HepG2 (cell line): Measurements from ENCODE around the gene IRF6. TPM values are rescaled to one million over a fixed set of nuclear protein-coding genes. Genes with fewer than 3 reads are reported as not detected.

Experiments
- ATAC-seq: fragments of 200-7000 bp; cut with Tn5 transposase; 3 replicates; pipeline ENCODE4 v1.9.1; 2020; ENCODE audit warnings: mild to moderate bottlenecking, moderate library complexity
- BruUV-seq: library from RNA; stranded (reverse); fragments of 400-500 nt; replicated peaks from 2 replicates; lab custom pipeline; 2021; lab: Mats Ljungman, UMichigan
- CTCF ChIA-PET: fragments of 300-600 bp; formaldehyde crosslinking; extraction: SDS; loops from one replicate; lab custom pipeline; 2021; ENCODE audit warnings: low total read pairs, inconsistent platforms, low intra/inter-chr PET ratio; lab: Yijun Ruan, JAX
- POLR2A ChIA-PET: fragments of 350-600 bp; sonication (Branson Sonifier 250); formaldehyde crosslinking; loops from one replicate; lab custom pipeline; 2020; ENCODE audit warnings: antibody characterized with exemption, inconsistent platforms; lab: Yijun Ruan, JAX
- DNase-seq: peaks from one replicate; pipeline ENCODE4 v3.0.0-alpha.2; 2015; ENCODE audit warnings: low spot score
- FAIRE-seq: peaks from 3 replicates; lab custom pipeline; 2011; peaks lifted over from hg19 to GRCh38; lab: Jason Lieb, UNC
- H2AFZ ChIP-seq: one replicate; pipeline ENCODE4 v1.6.1; 2011; ENCODE audit warnings: low read length, inconsistent platforms
- H3K27ac ChIP-seq: fragments of 300-600 bp; 3 replicates; pipeline ENCODE4 v1.8.0; 2011; ENCODE audit warnings: mixed run types, mild to moderate bottlenecking, mixed read lengths, low read length, inconsistent platforms; ENCODE audit not compliant: insufficient read depth; ENCODE audit errors: extremely low read length
- H3K27me3 ChIP-seq, 2 experiments: fragments of 200-600 bp in 1 of 2; 2 replicates in 1 of 2; 3 replicates in 1 of 2; pipeline versions ENCODE4 v1.6.0 to v1.8.0; 2011; ENCODE audit warnings: low read length in 2 of 2, mild to moderate bottlenecking in 2 of 2, moderate library complexity in 2 of 2, inconsistent platforms in 1 of 2; ENCODE audit not compliant: insufficient read depth in 2 of 2, control insufficient read depth in 1 of 2
- H3K36me3 ChIP-seq, 2 experiments: fragments of 200-600 bp in 1 of 2; replicated peaks in 1 of 2; 2 replicates in 1 of 2; 3 replicates in 1 of 2; pipeline versions ENCODE4 v1.5.1 to v1.8.0; 2011; ENCODE audit warnings: low read length in 2 of 2, inconsistent platforms in 1 of 2; ENCODE audit not compliant: insufficient read depth in 2 of 2, control insufficient read depth in 1 of 2
- H3K4me1 ChIP-seq: 2 replicates; pipeline ENCODE4 v1.5.1; 2012; ENCODE audit warnings: low read length, inconsistent platforms; ENCODE audit not compliant: insufficient read depth
- H3K4me2 ChIP-seq: 2 replicates; pipeline ENCODE4 v1.6.0; 2011; ENCODE audit warnings: low read depth, low read length, inconsistent platforms
- H3K4me3 ChIP-seq, 3 experiments: fragments of 200-600 bp in 1 of 3; sonication (generic), shearing (Covaris generic) in 1 of 3; replicated peaks in 1 of 3; 2 replicates each; pipeline ENCODE4 v1.5.1; 2011 to 2016; ENCODE audit warnings: low read length in 3 of 3, inconsistent platforms in 2 of 3, low read depth in 2 of 3, mild to moderate bottlenecking in 2 of 3, control low read depth in 1 of 3, mixed read lengths in 1 of 3; ENCODE audit not compliant: insufficient read depth in 1 of 3
- H3K79me2 ChIP-seq: one replicate; pipeline ENCODE4 v1.6.1; 2011; ENCODE audit warnings: low read length, inconsistent platforms; ENCODE audit not compliant: insufficient read depth
- H3K9ac ChIP-seq: 2 replicates; pipeline ENCODE4 v1.6.0; 2011; ENCODE audit warnings: mild to moderate bottlenecking, low read depth, low read length, inconsistent platforms; ENCODE audit not compliant: insufficient read depth
- H3K9me3 ChIP-seq: 2 replicates; pipeline ENCODE4 v1.5.1; 2012; ENCODE audit warnings: mild to moderate bottlenecking, low read length
- H4K20me1 ChIP-seq: 2 replicates; pipeline ENCODE4 v1.6.0; 2011; ENCODE audit warnings: inconsistent platforms, mild to moderate bottlenecking, low read length, moderate library complexity; ENCODE audit not compliant: insufficient read depth
- ARHGAP35 ChIP-seq: sonication (generic); formaldehyde crosslinking; IDR thresholded peaks from 2 replicates; pipeline ENCODE4 v1.9.0; 2022; ENCODE audit warnings: mild to moderate bottlenecking, inconsistent platforms, moderate library complexity, missing genetic modification reagents, borderline replicate concordance
- CHCHD3 ChIP-seq: sonication (generic); formaldehyde crosslinking; IDR thresholded peaks from 2 replicates; pipeline ENCODE4 v1.8.0; 2022; ENCODE audit warnings: mild to moderate bottlenecking, missing genetic modification reagents, moderate library complexity
- HOXD1 ChIP-seq: sonication (generic); formaldehyde crosslinking; IDR thresholded peaks from 2 replicates; pipeline ENCODE4 v1.5.0; 2020; ENCODE audit warnings: missing genetic modification reagents
- POGK ChIP-seq: sonication (generic); formaldehyde crosslinking; conservative IDR thresholded peaks from 2 replicates; pipeline ENCODE4 v1.8.0; 2022; ENCODE audit warnings: mild to moderate bottlenecking, moderate library complexity, missing genetic modification reagents
- THAP7 ChIP-seq: sonication (generic); formaldehyde crosslinking; IDR thresholded peaks from 2 replicates; pipeline ENCODE4 v1.8.1; 2023; ENCODE audit warnings: mild to moderate bottlenecking, missing genetic modification reagents
- ZBTB40 ChIP-seq, 2 experiments: fragments of 450-650 bp in 1 of 2; sonication (generic) in 1 of 2; formaldehyde crosslinking in 1 of 2; IDR thresholded peaks; 2 replicates each; pipeline versions ENCODE4 v1.6.1 to v1.8.0; 2016 to 2022; ENCODE audit warnings: antibody characterized with exemption in 1 of 2, mild to moderate bottlenecking in 1 of 2, missing genetic modification reagents in 1 of 2
- ZNF468 ChIP-seq: sonication (generic); formaldehyde crosslinking; IDR thresholded peaks from 2 replicates; pipeline ENCODE4 v1.8.0; 2022; ENCODE audit warnings: mild to moderate bottlenecking, moderate library complexity, missing genetic modification reagents
- ZNF703 ChIP-seq: sonication (generic); formaldehyde crosslinking; IDR thresholded peaks from 2 replicates; pipeline ENCODE4 v1.5.1; 2020; ENCODE audit warnings: missing genetic modification reagents, mild to moderate bottlenecking, moderate library complexity, borderline replicate concordance
- WGBS: methylation state at CpG from one replicate; pipeline ENCODE4 v1.1.6; 2017; ENCODE audit warnings: low lambda C conversion rate; 5-methylcytosine and 5-hydroxymethylcytosine counted together
- in situ Hi-C: cut with HindIII; loops from 2 replicates; pipeline ENCODE4 v1.10.0; 2017; ENCODE audit warnings: low pct_unique_long_range_greater_than_20kb; ENCODE audit not compliant: extremely low pct_ligation_motif_present
- intact Hi-C: fragments of 100-400 bp; cut with micrococcal nuclease; formaldehyde crosslinking; loops from one replicate; pipeline ENCODE4 v1.10.0; 2022; ENCODE audit not compliant: unreplicated experiment
- polyA plus RNA-seq, 8 experiments: library from polyadenylated mRNA; depleted of rRNA in 3 of 8; stranded (reverse) in 7 of 8; unstranded in 1 of 8; fragments of >200 nt; fragmentation: Illumina TruSeq in 4 of 8; extraction: Trizol in 4 of 8; gene quantifications; 2 replicates each; pipeline versions ENCODE4 v1.2.1 to v1.2.3, GENCODE V29; 2011 to 2016; ENCODE audit warnings: low read depth in 4 of 8, missing spikeins in 1 of 8, mixed read lengths in 1 of 8; ENCODE audit not compliant: insufficient read depth in 1 of 8
- total RNA-seq, 5 experiments: library from RNA; depleted of rRNA; stranded (reverse); fragments of >200 nt; fragmentation: Illumina TruSeq; extraction: Trizol; gene quantifications; 2 replicates each; pipeline ENCODE4 v1.2.3, GENCODE V29; 2016; ENCODE audit warnings: low read depth in 1 of 5

Gene IRF6
- total and polyA plus RNA-seq, 2 of the 13 experiments (the other 11 are each of a cell fraction or from before 2014, with no cell fraction given) = 0.02 TPM; not detected in 1

- TF ChIP-seq POGK (CRISPR knock-in tag) (no peak), HOXD1 (CRISPR knock-in tag) (no peak)
These were observed 1.6 kb upstream of the IRF6 start (continued) for GRCh38 chr1:209807509-209807908.

GRCh38 chr1:209805341-209805781, 581 bp downstream of the IRF6 start:
- H3K4me1 ChIP-seq = no peaks in the 10 kb centered on the region
- H3K4me3 ChIP-seq = no peak overlapping the region
- in situ Hi-C loops = no loop called here
- TF ChIP-seq CHCHD3 (CRISPR knock-in tag) (no peak), ZBTB40 (IDR thresholded peaks at IDR 0.05) (no peak), ZBTB40 (CRISPR knock-in tag; IDR thresholded peaks at IDR 0.05) (no peak), ZNF703 (no peak), ARHGAP35 (CRISPR knock-in tag) (no peak), THAP7 (CRISPR knock-in tag) (no peak), ZNF468 (no peak)
- FAIRE-seq = no peak
- no peak overlapping the region for H3K9ac ChIP-seq
- intact Hi-C loops = no loop called here
- no peaks in the 10 kb centered on the region for H4K20me1 ChIP-seq
- no TSS peak for BruUV-seq
- CTCF ChIA-PET = no interaction called here
- DNase-seq = no peak
- H3K9me3 ChIP-seq = no peaks in the 10 kb centered on the region
- H3K79me2 ChIP-seq = no peaks in the 10 kb centered on the region
- WGBS = 67% methylated on average over 18 of the region's 19 CpGs
- H3K27me3 ChIP-seq = peaks cover 1 to 11% of the 10 kb centered on the region in 2 experiments; a peak in 1 of 5 replicates
- POLR2A ChIA-PET = no interaction called here
- ATAC-seq = no peak
- no peaks in the 10 kb centered on the region for H3K36me3 ChIP-seq
- H2AFZ ChIP-seq = no peak overlapping the region
- H3K27ac ChIP-seq = no peak overlapping the region
- H3K4me2 ChIP-seq = no peak overlapping the region
